Measurements from ENCODE around the gene ALG11.

DNA sequence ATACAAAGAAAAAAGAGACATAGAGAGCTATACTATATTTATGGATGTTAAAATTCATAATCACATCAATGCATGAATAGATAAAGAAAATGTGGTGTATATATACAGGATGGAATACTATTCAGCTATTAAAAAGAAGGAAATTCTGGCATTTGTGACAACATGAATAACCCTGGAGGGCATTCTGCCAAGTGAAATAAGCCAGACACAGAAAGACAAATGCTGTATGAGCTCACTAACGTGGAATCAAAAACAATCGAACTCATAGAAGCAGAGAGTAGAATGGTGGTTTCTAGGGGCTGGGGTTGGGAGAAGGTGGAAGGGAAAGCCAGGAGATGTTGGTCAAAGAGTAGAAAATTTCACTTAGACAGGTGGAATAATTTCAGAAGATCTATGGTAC, 36.3 kb downstream of the ALG11 start:
- TF ChIP-seq, protein P1, sequence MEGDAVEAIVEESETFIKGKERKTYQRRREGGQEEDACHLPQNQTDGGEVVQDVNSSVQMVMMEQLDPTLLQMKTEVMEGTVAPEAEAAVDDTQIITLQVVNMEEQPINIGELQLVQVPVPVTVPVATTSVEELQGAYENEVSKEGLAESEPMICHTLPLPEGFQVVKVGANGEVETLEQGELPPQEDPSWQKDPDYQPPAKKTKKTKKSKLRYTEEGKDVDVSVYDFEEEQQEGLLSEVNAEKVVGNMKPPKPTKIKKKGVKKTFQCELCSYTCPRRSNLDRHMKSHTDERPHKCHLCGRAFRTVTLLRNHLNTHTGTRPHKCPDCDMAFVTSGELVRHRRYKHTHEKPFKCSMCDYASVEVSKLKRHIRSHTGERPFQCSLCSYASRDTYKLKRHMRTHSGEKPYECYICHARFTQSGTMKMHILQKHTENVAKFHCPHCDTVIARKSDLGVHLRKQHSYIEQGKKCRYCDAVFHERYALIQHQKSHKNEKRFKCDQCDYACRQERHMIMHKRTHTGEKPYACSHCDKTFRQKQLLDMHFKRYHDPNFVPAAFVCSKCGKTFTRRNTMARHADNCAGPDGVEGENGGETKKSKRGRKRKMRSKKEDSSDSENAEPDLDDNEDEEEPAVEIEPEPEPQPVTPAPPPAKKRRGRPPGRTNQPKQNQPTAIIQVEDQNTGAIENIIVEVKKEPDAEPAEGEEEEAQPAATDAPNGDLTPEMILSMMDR (IDR thresholded peaks at IDR 0.05; ENCODE audit: low read depth, low read length), result no peak
- no peak for TF ChIP-seq POLR2A (IDR thresholded peaks at IDR 0.05; ENCODE audit: extremely low read depth, insufficient read length)
